Hepatocyte (in vitro differentiated cells): ENCODE data around the gene RNF17.

Experiments used
- EZH2phosphoT487 ChIP-seq: fragments of 200-600 bp; sonication (generic); IDR thresholded peaks from one replicate; pipeline ENCODE4 v1.6.1; 2018; ENCODE audit warnings: antibody characterized with exemption, mild to moderate bottlenecking, low read depth, moderate library complexity; ENCODE audit not compliant: unreplicated experiment, severe bottlenecking
- TF ChIP-seq, protein P1 (sequence below): fragments of 200-600 bp; sonication (generic); IDR thresholded peaks from 2 replicates; pipeline ENCODE4 v1.5.1; 2016; ENCODE audit warnings: antibody characterized with exemption, mild to moderate bottlenecking; ENCODE audit not compliant: poor library complexity

DNA sequence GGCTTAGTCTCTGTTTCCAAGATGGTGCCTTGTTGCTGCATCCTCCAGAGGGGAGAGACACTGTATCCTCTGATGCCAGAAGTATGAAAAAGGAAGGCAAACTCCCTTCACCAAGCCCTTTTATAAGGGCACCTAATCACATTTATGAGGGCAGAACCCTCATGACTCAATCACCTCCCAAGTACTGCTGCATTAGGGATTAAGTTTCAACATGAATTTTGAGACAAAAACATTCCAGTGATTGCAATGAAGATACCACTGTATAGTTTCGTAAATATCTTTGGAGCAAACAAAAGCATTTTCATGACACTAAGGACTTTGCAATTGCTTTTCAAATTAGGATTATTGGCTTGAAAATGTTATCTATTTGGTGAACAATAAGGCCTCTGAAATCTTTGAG lies 63.8 kb downstream of the RNF17 start:
- TF ChIP-seq EZH2phosphoT487 = no peak
- TF ChIP-seq, protein P1, sequence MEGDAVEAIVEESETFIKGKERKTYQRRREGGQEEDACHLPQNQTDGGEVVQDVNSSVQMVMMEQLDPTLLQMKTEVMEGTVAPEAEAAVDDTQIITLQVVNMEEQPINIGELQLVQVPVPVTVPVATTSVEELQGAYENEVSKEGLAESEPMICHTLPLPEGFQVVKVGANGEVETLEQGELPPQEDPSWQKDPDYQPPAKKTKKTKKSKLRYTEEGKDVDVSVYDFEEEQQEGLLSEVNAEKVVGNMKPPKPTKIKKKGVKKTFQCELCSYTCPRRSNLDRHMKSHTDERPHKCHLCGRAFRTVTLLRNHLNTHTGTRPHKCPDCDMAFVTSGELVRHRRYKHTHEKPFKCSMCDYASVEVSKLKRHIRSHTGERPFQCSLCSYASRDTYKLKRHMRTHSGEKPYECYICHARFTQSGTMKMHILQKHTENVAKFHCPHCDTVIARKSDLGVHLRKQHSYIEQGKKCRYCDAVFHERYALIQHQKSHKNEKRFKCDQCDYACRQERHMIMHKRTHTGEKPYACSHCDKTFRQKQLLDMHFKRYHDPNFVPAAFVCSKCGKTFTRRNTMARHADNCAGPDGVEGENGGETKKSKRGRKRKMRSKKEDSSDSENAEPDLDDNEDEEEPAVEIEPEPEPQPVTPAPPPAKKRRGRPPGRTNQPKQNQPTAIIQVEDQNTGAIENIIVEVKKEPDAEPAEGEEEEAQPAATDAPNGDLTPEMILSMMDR = no peak
